GM19193 (cell line): ENCODE measurements around the gene PPP2R5D.

Source experiments
- POLR2A ChIP-seq: IDR thresholded peaks from 4 replicates; pipeline ENCODE4 v1.6.1; 2011; ENCODE audit not compliant: insufficient read depth, insufficient read length; ENCODE audit errors: extremely low read depth

PPP2R5D gene

GRCh38 chr6:42984001-42984923, at the start of gene PPP2R5D:
Gene PPP2R5D, plus strand, starts transcription at chr6:42984570. Its CDS starts 108 bp downstream, at chr6:42984678.
- TF ChIP-seq POLR2A: peak; percentile 92

- TF ChIP-seq POLR2A: no peak
These were observed 49.0 kb upstream of the PPP2R5D start for GRCh38 chr6:42935322-42935721.

GRCh38 chr6:42936398-42936797, 48.0 kb upstream of the PPP2R5D start:
- no peak for TF ChIP-seq POLR2A

- TF ChIP-seq POLR2A: no peak
These were observed 46.6 kb upstream of the PPP2R5D start for GRCh38 chr6:42937548-42938427.

DNA sequence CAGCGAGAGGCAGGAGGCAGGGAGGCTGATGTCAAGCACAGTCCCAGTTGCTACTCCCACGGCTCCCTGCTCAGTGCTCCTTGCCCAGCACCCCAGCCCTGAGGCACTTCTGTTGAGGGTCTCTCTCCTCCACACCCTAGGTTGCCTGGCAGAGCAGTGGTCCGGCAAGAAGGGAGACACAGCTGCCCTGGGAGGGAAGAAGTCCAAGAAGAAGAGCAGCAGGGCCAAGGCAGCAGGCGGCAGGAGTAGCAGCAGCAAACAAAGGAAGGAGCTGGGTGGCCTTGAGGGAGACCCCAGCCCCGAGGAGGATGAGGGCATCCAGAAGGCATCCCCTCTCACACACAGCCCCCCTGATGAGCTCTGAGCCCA, 46.0 kb upstream of the PPP2R5D start:
- TF ChIP-seq POLR2A: no peak

DNA sequence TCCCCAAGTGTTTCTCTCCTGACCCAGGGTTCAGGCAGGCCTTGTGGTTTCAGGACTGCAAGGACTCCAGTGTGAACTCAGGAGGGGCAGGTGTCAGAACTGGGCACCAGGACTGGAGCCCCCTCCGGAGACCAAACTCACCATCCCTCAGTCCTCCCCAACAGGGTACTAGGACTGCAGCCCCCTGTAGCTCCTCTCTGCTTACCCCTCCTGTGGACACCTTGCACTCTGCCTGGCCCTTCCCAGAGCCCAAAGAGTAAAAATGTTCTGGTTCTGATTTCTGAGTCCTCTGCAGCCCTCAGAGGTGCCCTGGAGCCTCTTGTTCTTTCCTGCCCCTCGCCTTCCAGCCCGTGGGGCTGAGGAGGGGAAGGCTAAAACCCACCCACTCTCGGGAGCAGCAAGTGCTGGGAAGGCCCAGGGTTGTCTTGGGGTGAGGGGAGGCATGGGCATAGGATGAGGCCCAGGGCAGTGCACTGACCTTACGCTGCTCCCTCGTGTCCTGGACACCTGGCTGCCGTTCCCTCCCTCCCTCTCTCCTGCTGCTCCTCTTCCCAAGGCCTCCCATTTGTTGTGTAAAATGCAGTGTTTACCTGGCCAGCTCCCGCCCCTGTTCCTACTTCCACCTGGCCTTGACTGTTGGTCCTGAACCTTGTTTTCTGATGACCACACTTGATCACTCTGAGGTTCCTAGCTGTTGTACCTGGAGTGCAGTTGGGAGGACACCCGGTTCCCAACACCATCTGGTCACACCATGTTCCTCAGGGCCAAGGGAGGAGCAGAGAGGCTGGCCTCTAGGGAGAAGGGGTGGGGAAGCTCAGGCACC, 45.2 kb upstream of the PPP2R5D start:
- no peak for TF ChIP-seq POLR2A

DNA sequence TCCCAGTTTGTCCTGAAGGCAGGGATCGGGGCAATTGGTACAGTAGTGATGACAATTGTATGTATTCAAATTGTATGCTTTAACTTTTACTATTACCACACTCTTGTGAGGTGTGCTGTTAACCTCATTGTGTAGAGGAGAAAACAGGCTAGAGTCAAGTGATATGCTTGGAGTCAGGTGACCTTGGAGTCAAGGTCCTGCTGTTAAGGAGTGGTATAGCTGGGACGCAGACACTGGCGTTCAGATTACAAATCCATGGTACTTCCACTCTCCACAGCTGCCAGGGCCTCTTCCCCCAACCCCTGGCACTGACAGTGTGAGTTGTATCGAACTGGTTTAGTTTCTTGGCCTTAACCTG, 44.6 kb upstream of the PPP2R5D start:
- no peak for TF ChIP-seq POLR2A

DNA sequence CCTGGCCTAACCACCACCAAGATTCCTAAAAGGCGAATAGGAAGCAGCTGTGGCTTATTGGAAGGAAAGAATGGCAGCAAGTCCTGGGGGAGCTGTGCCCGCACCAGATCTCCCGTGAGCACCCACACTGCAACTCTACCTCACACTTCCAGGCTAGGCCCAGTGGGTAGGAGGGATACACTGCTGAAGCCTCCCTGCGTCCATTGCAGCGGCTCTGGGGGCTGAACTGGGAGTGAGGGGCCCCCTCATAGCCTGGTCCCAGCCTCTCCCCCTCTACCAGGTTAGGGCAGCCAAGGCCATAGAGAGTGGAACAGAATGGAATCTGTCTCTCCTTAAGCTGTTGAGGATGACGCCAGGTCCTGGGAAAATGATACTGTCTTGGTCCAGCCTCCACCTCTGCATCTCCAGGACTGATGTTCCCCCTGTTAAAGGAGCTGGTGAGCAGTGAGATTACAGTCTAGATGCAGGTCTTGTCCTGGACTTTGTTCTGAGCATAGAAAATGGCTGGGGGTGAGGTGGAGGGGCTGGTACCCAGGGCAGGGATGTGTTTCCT, 43.8 kb upstream of the PPP2R5D start:
- no peak for TF ChIP-seq POLR2A

- no peak for TF ChIP-seq POLR2A
These were observed 41.9 kb upstream of the PPP2R5D start for GRCh38 chr6:42942444-42942843.

DNA sequence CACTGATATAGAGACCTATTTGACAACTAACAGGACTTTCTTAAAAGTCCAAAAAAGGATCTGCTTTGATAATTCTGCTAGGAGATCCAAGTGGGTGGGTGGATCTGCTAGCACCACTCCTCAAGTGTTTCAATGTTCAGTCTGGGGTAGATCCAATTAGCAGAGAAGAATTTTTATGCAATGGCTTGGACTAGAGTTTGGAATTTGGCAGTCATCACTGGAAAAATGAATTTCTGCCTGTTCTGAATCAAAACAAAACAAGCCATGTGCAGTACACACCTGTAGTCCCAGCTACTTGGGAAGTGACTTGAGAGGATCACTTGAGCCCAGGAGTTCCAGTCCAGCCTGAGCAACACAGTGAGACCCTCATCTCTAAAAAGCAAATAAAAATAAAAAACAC, 36.4 kb upstream of the PPP2R5D start:
- TF ChIP-seq POLR2A: no peak

DNA sequence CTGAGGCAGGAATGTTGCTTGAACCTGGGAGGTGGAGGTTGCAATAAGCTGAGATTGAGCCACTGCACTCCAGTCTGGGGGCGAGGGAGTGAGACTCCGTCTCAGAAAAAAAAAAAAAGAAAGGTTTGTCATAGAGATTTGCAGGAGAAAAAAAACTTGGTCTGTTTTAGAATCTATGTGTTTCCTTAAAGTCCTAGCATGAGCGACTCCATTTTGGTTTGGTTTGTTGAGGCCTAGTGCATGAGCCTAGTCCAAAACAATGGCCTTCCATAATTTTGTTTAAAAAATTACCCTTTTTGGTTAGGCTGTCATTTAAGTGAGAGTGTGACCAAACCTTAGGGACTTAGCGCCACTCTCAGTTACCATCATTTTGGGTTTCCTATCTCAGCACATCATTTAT, 32.0 kb upstream of the PPP2R5D start:
- TF ChIP-seq POLR2A: no peak

GRCh38 chr6:42958125-42958524, 26.2 kb upstream of the PPP2R5D start:
- TF ChIP-seq POLR2A: no peak

DNA sequence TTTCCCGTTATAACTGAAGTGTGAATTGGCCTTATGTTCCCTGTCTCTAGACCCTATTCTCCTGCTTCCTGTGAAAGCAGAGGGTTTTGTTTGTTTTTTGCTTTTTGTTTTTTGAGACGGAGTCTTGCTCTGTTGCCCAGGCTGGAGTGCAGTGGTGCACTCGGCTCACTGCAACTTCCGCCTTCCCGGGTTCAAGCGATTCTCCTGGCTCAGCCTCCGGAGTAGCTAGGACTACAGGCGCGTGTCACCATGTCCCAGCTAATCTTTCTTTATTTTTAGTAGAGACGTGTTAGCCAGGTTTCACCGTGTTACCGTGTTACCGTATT, 24.5 kb upstream of the PPP2R5D start:
- TF ChIP-seq POLR2A: no peak

DNA sequence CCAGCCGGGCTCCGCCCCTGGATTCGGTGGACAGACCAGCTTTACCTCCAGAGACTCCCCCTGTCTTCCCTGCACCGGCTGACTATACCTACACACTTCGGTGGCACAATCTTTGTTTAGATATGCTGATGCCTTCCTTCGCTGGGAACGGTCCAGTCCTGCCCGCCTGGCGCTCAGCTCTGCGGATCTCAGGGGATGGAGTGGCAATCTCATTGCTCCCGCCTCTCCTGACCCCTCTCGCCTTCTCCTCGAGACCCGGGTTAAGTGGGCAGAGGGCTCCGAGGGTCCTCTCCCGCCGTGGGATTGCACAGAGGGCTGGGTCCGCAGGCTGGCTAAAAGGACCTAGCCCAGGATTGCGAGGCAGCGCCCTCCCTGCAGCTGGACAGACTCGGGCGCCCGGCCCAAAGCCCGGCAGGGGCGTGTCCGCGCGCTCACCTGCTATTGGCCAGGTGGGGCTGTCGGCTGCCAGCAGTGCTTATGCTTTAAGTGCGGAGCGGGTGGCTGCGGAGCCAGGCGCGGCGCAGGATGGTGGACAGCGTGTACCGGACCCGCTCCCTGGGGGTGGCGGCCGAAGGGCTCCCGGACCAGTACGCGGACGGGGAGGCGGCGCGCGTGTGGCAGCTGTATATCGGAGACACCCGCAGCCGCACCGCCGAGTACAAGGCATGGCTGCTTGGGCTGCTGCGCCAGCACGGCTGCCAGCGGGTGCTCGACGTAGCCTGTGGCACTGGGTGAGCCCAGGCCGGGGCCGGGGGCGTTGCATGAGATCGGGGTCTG, 23.9 kb upstream of the PPP2R5D start, which contains the start of gene GNMT:
Gene GNMT, plus strand, starts transcription at position 512 of the 777 bp plus-strand sequence. Its CDS starts 14 bp downstream, at position 526.
- TF ChIP-seq POLR2A: no peak
